HG03571 (cell line): ENCODE measurements around the gene GSG1L2.

ENCODE experiments used
- ATAC-seq: cut with Tn5 transposase; IDR thresholded peaks from one replicate; pipeline ENCODE4 v1.9.1; 2021; ENCODE audit not compliant: unreplicated experiment

GSG1L2 gene

GRCh38 chr17:9825641-9826150 lies 3.8 kb upstream of the GSG1L2 start, which contains the start of gene GLP2R:
Gene GLP2R, plus strand, starts transcription at chr17:9825924. Its CDS starts 140 bp downstream, at chr17:9826064.
- ATAC-seq, result no peak

- ATAC-seq, result no peak
Observed at GRCh38 chr17:9824797-9825338, 3.0 kb upstream of the GSG1L2 start.

GRCh38 chr17:9824094-9824493 lies 2.2 kb upstream of the GSG1L2 start:
- ATAC-seq, result no peak

- no peak for ATAC-seq
Observed at GRCh38 chr17:9820448-9820847, 1.4 kb downstream of the GSG1L2 start.

GRCh38 chr17:9818760-9819159 lies 3.1 kb downstream of the GSG1L2 start:
- no peak for ATAC-seq

GRCh38 chr17:9817086-9817485 lies 4.8 kb downstream of the GSG1L2 start:
- ATAC-seq, result no peak

- no peak for ATAC-seq
Observed at GRCh38 chr17:9816472-9816871, 5.4 kb downstream of the GSG1L2 start.

GRCh38 chr17:9814337-9814945 lies 7.4 kb downstream of the GSG1L2 start:
- ATAC-seq, result no peak

GRCh38 chr17:9813166-9813565 lies 8.7 kb downstream of the GSG1L2 start:
- no peak for ATAC-seq

- ATAC-seq, result no peak
Observed at GRCh38 chr17:9811537-9811936, 10.3 kb downstream of the GSG1L2 start.

GRCh38 chr17:9811086-9811485 lies 10.8 kb downstream of the GSG1L2 start:
- no peak for ATAC-seq

GRCh38 chr17:9810100-9810949 lies 11.6 kb downstream of the GSG1L2 start:
- ATAC-seq, result no peak

GRCh38 chr17:9809409-9809808 lies 12.5 kb downstream of the GSG1L2 start:
- ATAC-seq, result no peak

- no peak for ATAC-seq
Observed at GRCh38 chr17:9806699-9807098, 15.2 kb downstream of the GSG1L2 start.

- no peak for ATAC-seq
Observed at GRCh38 chr17:9805769-9806168, 16.1 kb downstream of the GSG1L2 start.

GRCh38 chr17:9802697-9803096 lies 19.2 kb downstream of the GSG1L2 start:
- no peak for ATAC-seq

- no peak for ATAC-seq
Observed at GRCh38 chr17:9802294-9802693, 19.6 kb downstream of the GSG1L2 start.

- ATAC-seq, result no peak
Observed at GRCh38 chr17:9801505-9801904, 20.4 kb downstream of the GSG1L2 start.

- ATAC-seq, result no peak
Observed at GRCh38 chr17:9798724-9799123, 23.2 kb downstream of the GSG1L2 start.

- ATAC-seq, result no peak
Observed at GRCh38 chr17:9798008-9798407, 23.9 kb downstream of the GSG1L2 start.

GRCh38 chr17:9792181-9792840 lies 29.6 kb downstream of the GSG1L2 start:
- no peak for ATAC-seq
